HepG2 (cell line): ENCODE data around the gene TPI1. TPM values are rescaled to one million over a fixed set of nuclear protein-coding genes. Genes with fewer than 3 reads are reported as not detected.

Source experiments
- ATAC-seq: fragments of 200-7000 bp; cut with Tn5 transposase; 3 replicates; pipeline ENCODE4 v1.9.1; 2020; ENCODE audit warnings: mild to moderate bottlenecking, moderate library complexity
- BruUV-seq: library from RNA; stranded (reverse); fragments of 400-500 nt; replicated peaks from 2 replicates; lab custom pipeline; 2021; lab: Mats Ljungman, UMichigan
- CTCF ChIA-PET: fragments of 300-600 bp; formaldehyde crosslinking; extraction: SDS; loops from one replicate; lab custom pipeline; 2021; ENCODE audit warnings: low total read pairs, inconsistent platforms, low intra/inter-chr PET ratio; lab: Yijun Ruan, JAX
- POLR2A ChIA-PET: fragments of 350-600 bp; sonication (Branson Sonifier 250); formaldehyde crosslinking; loops from one replicate; lab custom pipeline; 2020; ENCODE audit warnings: antibody characterized with exemption, inconsistent platforms; lab: Yijun Ruan, JAX
- DNase-seq: peaks from one replicate; pipeline ENCODE4 v3.0.0-alpha.2; 2015; ENCODE audit warnings: low spot score
- FAIRE-seq: peaks from 3 replicates; lab custom pipeline; 2011; peaks lifted over from hg19 to GRCh38; lab: Jason Lieb, UNC
- H2AFZ ChIP-seq: one replicate; pipeline ENCODE4 v1.6.1; 2011; ENCODE audit warnings: low read length, inconsistent platforms
- H3K27ac ChIP-seq: fragments of 300-600 bp; 3 replicates; pipeline ENCODE4 v1.8.0; 2011; ENCODE audit warnings: mixed run types, mild to moderate bottlenecking, mixed read lengths, low read length, inconsistent platforms; ENCODE audit not compliant: insufficient read depth; ENCODE audit errors: extremely low read length
- H3K27me3 ChIP-seq, 2 experiments: fragments of 200-600 bp in 1 of 2; 2 replicates in 1 of 2; 3 replicates in 1 of 2; pipeline versions ENCODE4 v1.6.0 to v1.8.0; 2011; ENCODE audit warnings: low read length in 2 of 2, mild to moderate bottlenecking in 2 of 2, moderate library complexity in 2 of 2, inconsistent platforms in 1 of 2; ENCODE audit not compliant: insufficient read depth in 2 of 2, control insufficient read depth in 1 of 2
- H3K36me3 ChIP-seq, 2 experiments: fragments of 200-600 bp in 1 of 2; replicated peaks in 1 of 2; 2 replicates in 1 of 2; 3 replicates in 1 of 2; pipeline versions ENCODE4 v1.5.1 to v1.8.0; 2011; ENCODE audit warnings: low read length in 2 of 2, inconsistent platforms in 1 of 2; ENCODE audit not compliant: insufficient read depth in 2 of 2, control insufficient read depth in 1 of 2
- H3K4me1 ChIP-seq: 2 replicates; pipeline ENCODE4 v1.5.1; 2012; ENCODE audit warnings: low read length, inconsistent platforms; ENCODE audit not compliant: insufficient read depth
- H3K4me2 ChIP-seq: 2 replicates; pipeline ENCODE4 v1.6.0; 2011; ENCODE audit warnings: low read depth, low read length, inconsistent platforms
- H3K4me3 ChIP-seq, 3 experiments: fragments of 200-600 bp in 1 of 3; sonication (generic), shearing (Covaris generic) in 1 of 3; replicated peaks in 1 of 3; 2 replicates each; pipeline ENCODE4 v1.5.1; 2011 to 2016; ENCODE audit warnings: low read length in 3 of 3, inconsistent platforms in 2 of 3, low read depth in 2 of 3, mild to moderate bottlenecking in 2 of 3, control low read depth in 1 of 3, mixed read lengths in 1 of 3; ENCODE audit not compliant: insufficient read depth in 1 of 3
- H3K79me2 ChIP-seq: one replicate; pipeline ENCODE4 v1.6.1; 2011; ENCODE audit warnings: low read length, inconsistent platforms; ENCODE audit not compliant: insufficient read depth
- H3K9ac ChIP-seq: 2 replicates; pipeline ENCODE4 v1.6.0; 2011; ENCODE audit warnings: mild to moderate bottlenecking, low read depth, low read length, inconsistent platforms; ENCODE audit not compliant: insufficient read depth
- H3K9me3 ChIP-seq: 2 replicates; pipeline ENCODE4 v1.5.1; 2012; ENCODE audit warnings: mild to moderate bottlenecking, low read length
- H4K20me1 ChIP-seq: 2 replicates; pipeline ENCODE4 v1.6.0; 2011; ENCODE audit warnings: inconsistent platforms, mild to moderate bottlenecking, low read length, moderate library complexity; ENCODE audit not compliant: insufficient read depth
- ERF ChIP-seq: IDR thresholded peaks from 2 replicates; pipeline ENCODE4 v1.6.1; 2018; ENCODE audit warnings: missing biosample characterization, missing genetic modification reagents
- FOSL2 ChIP-seq: sonication (generic); formaldehyde crosslinking; IDR thresholded peaks from 2 replicates; pipeline ENCODE4 v1.4.0; 2020; ENCODE audit warnings: missing genetic modification reagents
- FOXC1 ChIP-seq: sonication (generic); formaldehyde crosslinking; IDR thresholded peaks from 2 replicates; pipeline ENCODE4 v1.8.0; 2022; ENCODE audit warnings: mild to moderate bottlenecking, missing genetic modification reagents, borderline replicate concordance
- FOXO1 ChIP-seq: sonication (generic); formaldehyde crosslinking; IDR thresholded peaks from 2 replicates; pipeline ENCODE4 v1.4.0; 2020; ENCODE audit warnings: missing genetic modification reagents
- GABPB1 ChIP-seq: IDR thresholded peaks from 2 replicates; pipeline ENCODE4 v1.6.1; 2016; ENCODE audit warnings: mild to moderate bottlenecking, missing genetic modification reagents, moderate library complexity, missing compliant biosample characterization
- HIVEP1 ChIP-seq: sonication (generic); formaldehyde crosslinking; IDR thresholded peaks from 2 replicates; pipeline ENCODE4 v1.4.0; 2020; ENCODE audit warnings: mild to moderate bottlenecking, missing genetic modification reagents
- HNRNPK ChIP-seq: fragments of 200-400 bp; formaldehyde crosslinking; IDR thresholded peaks from 2 replicates; pipeline ENCODE4 v1.6.1; 2018; ENCODE audit warnings: low read length, low read depth, moderate library complexity, mild to moderate bottlenecking; ENCODE audit not compliant: poor library complexity, severe bottlenecking
- HOXA3 ChIP-seq: sonication (generic); formaldehyde crosslinking; IDR thresholded peaks from 2 replicates; pipeline ENCODE4 v1.5.0; 2020; ENCODE audit warnings: missing genetic modification reagents
- MYPOP ChIP-seq: sonication (generic); formaldehyde crosslinking; IDR thresholded peaks from 2 replicates; pipeline ENCODE4 v1.8.1; 2023; ENCODE audit warnings: mild to moderate bottlenecking, moderate library complexity, missing genetic modification reagents
- POGZ ChIP-seq: sonication (generic); formaldehyde crosslinking; IDR thresholded peaks from 2 replicates; pipeline ENCODE4 v1.4.0; 2020; ENCODE audit warnings: mild to moderate bottlenecking, missing genetic modification reagents
- SOX13 ChIP-seq, 3 experiments: fragments of 450-650 bp in 1 of 3; sonication (generic) in 1 of 3; formaldehyde crosslinking in 1 of 3; IDR thresholded peaks in 2 of 3; conservative IDR thresholded peaks in 1 of 3; 2 replicates each; pipeline versions ENCODE4 v1.5.0 to v1.6.1; 2016 to 2020; ENCODE audit warnings: antibody characterized with exemption in 1 of 3, mild to moderate bottlenecking in 1 of 3, missing compliant biosample characterization in 1 of 3, missing genetic modification reagents in 1 of 3, moderate library complexity in 1 of 3
- SOX6 ChIP-seq, 2 experiments: fragments of 450-650 bp in 1 of 2; sonication (generic) in 1 of 2; formaldehyde crosslinking in 1 of 2; IDR thresholded peaks; 2 replicates each; pipeline versions ENCODE4 v1.4.0 to v1.6.1; 2017 to 2020; ENCODE audit warnings: antibody characterized with exemption in 1 of 2, mild to moderate bottlenecking in 1 of 2, missing genetic modification reagents in 1 of 2
- TAF1 ChIP-seq: sonication (generic); formaldehyde crosslinking; IDR thresholded peaks from 2 replicates; pipeline ENCODE4 v1.4.0; 2020; ENCODE audit warnings: missing genetic modification reagents
- ZGPAT ChIP-seq: IDR thresholded peaks from 2 replicates; pipeline ENCODE4 v1.6.1; 2016; ENCODE audit warnings: mild to moderate bottlenecking
- ZIK1 ChIP-seq: sonication (generic); formaldehyde crosslinking; IDR thresholded peaks from 2 replicates; pipeline ENCODE4 v1.5.0; 2020; ENCODE audit warnings: mild to moderate bottlenecking, low read depth, missing genetic modification reagents, borderline replicate concordance
- ZNF619 ChIP-seq: sonication (generic); formaldehyde crosslinking; IDR thresholded peaks from 2 replicates; pipeline ENCODE4 v1.4.0; 2020; ENCODE audit warnings: mild to moderate bottlenecking, missing genetic modification reagents
- WGBS: methylation state at CpG from one replicate; pipeline ENCODE4 v1.1.6; 2017; ENCODE audit warnings: low lambda C conversion rate; 5-methylcytosine and 5-hydroxymethylcytosine counted together
- in situ Hi-C: cut with HindIII; loops from 2 replicates; pipeline ENCODE4 v1.10.0; 2017; ENCODE audit warnings: low pct_unique_long_range_greater_than_20kb; ENCODE audit not compliant: extremely low pct_ligation_motif_present
- intact Hi-C: fragments of 100-400 bp; cut with micrococcal nuclease; formaldehyde crosslinking; loops from one replicate; pipeline ENCODE4 v1.10.0; 2022; ENCODE audit not compliant: unreplicated experiment
- polyA plus RNA-seq, 8 experiments: library from polyadenylated mRNA; depleted of rRNA in 3 of 8; stranded (reverse) in 7 of 8; unstranded in 1 of 8; fragments of >200 nt; fragmentation: Illumina TruSeq in 4 of 8; extraction: Trizol in 4 of 8; gene quantifications; 2 replicates each; pipeline versions ENCODE4 v1.2.1 to v1.2.3, GENCODE V29; 2011 to 2016; ENCODE audit warnings: low read depth in 4 of 8, missing spikeins in 1 of 8, mixed read lengths in 1 of 8; ENCODE audit not compliant: insufficient read depth in 1 of 8
- total RNA-seq, 5 experiments: library from RNA; depleted of rRNA; stranded (reverse); fragments of >200 nt; fragmentation: Illumina TruSeq; extraction: Trizol; gene quantifications; 2 replicates each; pipeline ENCODE4 v1.2.3, GENCODE V29; 2016; ENCODE audit warnings: low read depth in 1 of 5

Gene TPI1
- total and polyA plus RNA-seq, 2 of the 13 experiments (the other 11 are each of a cell fraction or from before 2014, with no cell fraction given): 945 to 2,535 TPM

- Histone ChIP-seq H3K4me1 (peaks cover 48% of the 10 kb centered on the region), H3K4me2 (peak within 1 kb of the TSS; percentile 96), H4K20me1 (peaks cover 39% of the 10 kb centered on the region), H3K4me3 (peak within 1 kb of the TSS; percentile 74 to 95 (median 76)), H3K27me3 (no peaks in the 10 kb centered on the region; a peak in 1 of 5 replicates), H3K9ac (peak within 1 kb of the TSS; percentile 86), H3K36me3 (peaks cover 12 to 14% of the 10 kb centered on the region in 2 experiments), H3K27ac (peak within 1 kb of the TSS; percentile 79), H3K79me2 (peaks cover 19% of the 10 kb centered on the region), H2AFZ (peak within 1 kb of the TSS; percentile 21), H3K9me3 (no peaks in the 10 kb centered on the region)
- ChIA-PET CTCF (interaction anchor here (2.4 kb wide), 1 partner anchor 18 kb away, joined by 24 read pairs; no protein-coding TSS in a partner anchor), POLR2A (interaction anchor here (0.6 to 3.9 kb wide), 29 partner anchors 9 to 339 kb away, joined by 3 to 73 read pairs (median 5); partner anchors contain the start of genes ATN1, C12orf57, CDCA3 and COPS7A)
- 0% methylated on average over 10 of the region's 66 CpGs for WGBS
- in situ Hi-C loops (no loop called here), intact Hi-C loops (loop anchor here (1.0 kb wide), 3 partner anchors 18 to 70 kb away; partner anchors contain the start of genes CDCA3 and RNU7-1)
- DNase-seq: peak; percentile 94
- peak; percentile 50 for FAIRE-seq
- ATAC-seq: peak; percentile 81
- no TSS peak for BruUV-seq
- TF ChIP-seq HOXA3 (CRISPR knock-in tag) (peak; percentile 48; the same call in 1 of the 2 replicates), HNRNPK (peak; percentile 84), POGZ (CRISPR knock-in tag) (peak; percentile 68), FOXO1 (CRISPR knock-in tag) (no peak), FOXC1 (CRISPR knock-in tag) (peak; percentile 85), SOX13 (IDR thresholded peaks at IDR 0.05) (no peak), SOX13 (CRISPR knock-in tag; conservative IDR thresholded peaks at IDR 0.05 in 1 of 2, IDR thresholded peaks at IDR 0.05 in 1 of 2) (peak in 1 of 2 experiments; percentile 8; a peak in 1 of 4 replicates), TAF1 (CRISPR knock-in tag) (peak; percentile 77; the same call in 1 of the 2 replicates), ZGPAT (peak; percentile 91; the same call in 1 of the 2 replicates), GABPB1 (CRISPR knock-in tag) (peak; percentile 88), HIVEP1 (CRISPR knock-in tag) (peak; percentile 21; the same call in 1 of the 2 replicates), ERF (CRISPR knock-in tag) (peak; percentile 50), FOSL2 (CRISPR knock-in tag) (peak; percentile 23), ZNF619 (CRISPR knock-in tag) (no peak), SOX6 (IDR thresholded peaks at IDR 0.05) (no peak), SOX6 (CRISPR knock-in tag; IDR thresholded peaks at IDR 0.05) (peak; percentile 48; the same call in 1 of the 2 replicates), ZIK1 (CRISPR knock-in tag) (peak; percentile 69; the same call in 1 of the 2 replicates), MYPOP (peak; percentile 36; the same call in 1 of the 2 replicates)
These were observed 6.0 kb downstream of the TPI1 start, which contains the start of gene SPSB2 for GRCh38 chr12:6873094-6874014. Gene SPSB2 (minus strand): TSS chr12:6873303. CDS start chr12:6872901, 402 bp downstream.
